Endodermal cell (in vitro differentiated cells): Measurements from ENCODE around the gene PTPN21. TPM values are rescaled to one million over a fixed set of nuclear protein-coding genes. Genes with fewer than 3 reads are reported as not detected.

Source experiments
- DNase-seq: peaks from one replicate; pipeline ENCODE4 v3.0.0-alpha.2; 2017
- H3K27ac ChIP-seq: 2 replicates; pipeline ENCODE4 v1.5.1; 2013; ENCODE audit warnings: mild to moderate bottlenecking, low read depth, low read length, moderate library complexity
- H3K27me3 ChIP-seq: 2 replicates; pipeline ENCODE4 v1.6.1; 2013; ENCODE audit warnings: mild to moderate bottlenecking, low read length, moderate library complexity; ENCODE audit not compliant: insufficient read depth, control insufficient read depth, poor library complexity, severe bottlenecking
- H3K36me3 ChIP-seq: 2 replicates; pipeline ENCODE4 v1.7.0; 2013; ENCODE audit warnings: mild to moderate bottlenecking, low read length, moderate library complexity; ENCODE audit not compliant: control insufficient read depth, insufficient read depth
- H3K4me1 ChIP-seq: one replicate; pipeline ENCODE4 v1.7.0; 2013; ENCODE audit warnings: low read length; ENCODE audit not compliant: control insufficient read depth, insufficient read depth
- H3K4me3 ChIP-seq: 2 replicates; pipeline ENCODE4 v1.5.1; 2013; ENCODE audit warnings: mild to moderate bottlenecking, low read length, moderate library complexity
- H3K9ac ChIP-seq: 2 replicates; pipeline ENCODE4 v1.6.1; 2013; ENCODE audit warnings: mild to moderate bottlenecking, low read length, moderate library complexity; ENCODE audit not compliant: poor library complexity, severe bottlenecking; ENCODE audit errors: extremely low read depth
- H3K9me3 ChIP-seq: 2 replicates; pipeline ENCODE4 v1.6.1; 2013; ENCODE audit warnings: mild to moderate bottlenecking, low read length, moderate library complexity; ENCODE audit not compliant: control insufficient read depth
- H3K27ac Mint-ChIP-seq: 2 replicates; pipeline ENCODE4 v1.8.0; 2020; ENCODE audit warnings: mixed read lengths
- H3K27me3 Mint-ChIP-seq: 2 replicates; pipeline ENCODE4 v1.8.0; 2021; ENCODE audit warnings: mild to moderate bottlenecking, mixed read lengths; ENCODE audit not compliant: insufficient read depth
- H3K36me3 Mint-ChIP-seq: 2 replicates; pipeline ENCODE4 v1.8.0; 2020; ENCODE audit warnings: low read depth, mixed read lengths
- H3K4me1 Mint-ChIP-seq: 2 replicates; pipeline ENCODE4 v1.8.0; 2020; ENCODE audit warnings: mixed read lengths
- H3K4me3 Mint-ChIP-seq: 2 replicates; pipeline ENCODE4 v1.8.0; 2020; ENCODE audit warnings: mild to moderate bottlenecking, moderate library complexity, mixed read lengths
- H3K9me3 Mint-ChIP-seq: 2 replicates; pipeline ENCODE4 v1.8.0; 2020; ENCODE audit warnings: mild to moderate bottlenecking, mixed read lengths
- WGBS, 2 experiments: methylation state at CpG; one replicate each; pipeline versions ENCODE4 v1.1.5 to v1.1.7; 2013; ENCODE audit warnings: missing lambda C conversion rate in 2 of 2, mixed read lengths in 1 of 2; ENCODE audit not compliant: insufficient coverage in 1 of 2, insufficient read length in 1 of 2; 5-methylcytosine and 5-hydroxymethylcytosine counted together
- total RNA-seq, 2 donors: library from RNA; stranded (reverse); fragmentation: NEBNext Ultra II Directional in 1 of 2; extraction: Animal tissue kit (Norgen Biotek cat#: 25700) in 1 of 2; gene quantifications; 2 replicates in 1 of 2; 3 replicates in 1 of 2; pipeline ENCODE4 v1.2.1, GENCODE V29; 2021
- TF ChIP-seq, protein P1 (sequence below): fragments of 200-600 bp; sonication (generic); conservative IDR thresholded peaks from 2 replicates; pipeline ENCODE4 v1.5.0; 2021; ENCODE audit warnings: antibody characterized with exemption, mild to moderate bottlenecking

The PTPN21 gene
- total RNA-seq, 2 donors from 2014 or later, result 23.8 to 45.5 TPM

- no peak overlapping the region for H3K27ac Mint-ChIP-seq
- no peaks in the 10 kb centered on the region for H3K4me1 Mint-ChIP-seq
- no peaks in the 10 kb centered on the region for H3K27me3 Mint-ChIP-seq
- H3K4me1 ChIP-seq, result no peaks in the 10 kb centered on the region
- peaks cover 15% of the 10 kb centered on the region for H3K9me3 Mint-ChIP-seq
- no peak overlapping the region for H3K4me3 Mint-ChIP-seq
- no peak for DNase-seq
- no peak overlapping the region for H3K4me3 ChIP-seq
- no peak overlapping the region for H3K27ac ChIP-seq
- no peaks in the 10 kb centered on the region for H3K27me3 ChIP-seq
- H3K36me3 ChIP-seq, result peaks cover 22% of the 10 kb centered on the region
- H3K36me3 Mint-ChIP-seq, result peaks cover 33% of the 10 kb centered on the region
- peaks cover 14% of the 10 kb centered on the region for H3K9me3 ChIP-seq
- H3K9ac ChIP-seq, result no peak overlapping the region
- TF ChIP-seq, protein P1, sequence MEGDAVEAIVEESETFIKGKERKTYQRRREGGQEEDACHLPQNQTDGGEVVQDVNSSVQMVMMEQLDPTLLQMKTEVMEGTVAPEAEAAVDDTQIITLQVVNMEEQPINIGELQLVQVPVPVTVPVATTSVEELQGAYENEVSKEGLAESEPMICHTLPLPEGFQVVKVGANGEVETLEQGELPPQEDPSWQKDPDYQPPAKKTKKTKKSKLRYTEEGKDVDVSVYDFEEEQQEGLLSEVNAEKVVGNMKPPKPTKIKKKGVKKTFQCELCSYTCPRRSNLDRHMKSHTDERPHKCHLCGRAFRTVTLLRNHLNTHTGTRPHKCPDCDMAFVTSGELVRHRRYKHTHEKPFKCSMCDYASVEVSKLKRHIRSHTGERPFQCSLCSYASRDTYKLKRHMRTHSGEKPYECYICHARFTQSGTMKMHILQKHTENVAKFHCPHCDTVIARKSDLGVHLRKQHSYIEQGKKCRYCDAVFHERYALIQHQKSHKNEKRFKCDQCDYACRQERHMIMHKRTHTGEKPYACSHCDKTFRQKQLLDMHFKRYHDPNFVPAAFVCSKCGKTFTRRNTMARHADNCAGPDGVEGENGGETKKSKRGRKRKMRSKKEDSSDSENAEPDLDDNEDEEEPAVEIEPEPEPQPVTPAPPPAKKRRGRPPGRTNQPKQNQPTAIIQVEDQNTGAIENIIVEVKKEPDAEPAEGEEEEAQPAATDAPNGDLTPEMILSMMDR, result no peak
Observed at GRCh38 chr14:88422047-88422446, 132.8 kb downstream of the PTPN21 start.

- Histone ChIP-seq H3K27me3 (no peaks in the 10 kb centered on the region), H3K27ac (no peak overlapping the region), H3K9ac (no peak overlapping the region), H3K9me3 (peaks cover 20% of the 10 kb centered on the region), H3K36me3 (peaks cover 25% of the 10 kb centered on the region), H3K4me3 (no peak overlapping the region), H3K4me1 (no peaks in the 10 kb centered on the region)
- H3K4me3 Mint-ChIP-seq, result no peak overlapping the region
- peaks cover 36% of the 10 kb centered on the region for H3K36me3 Mint-ChIP-seq
- TF ChIP-seq, protein P1, result no peak
- WGBS, 2 experiments, result 90 to 97% methylated on average over 3 to 4 of the region's 4 CpGs
- no peaks in the 10 kb centered on the region for H3K27me3 Mint-ChIP-seq
- H3K4me1 Mint-ChIP-seq, result no peaks in the 10 kb centered on the region
- H3K27ac Mint-ChIP-seq, result no peak overlapping the region
- DNase-seq, result no peak
- peaks cover 17% of the 10 kb centered on the region for H3K9me3 Mint-ChIP-seq
Observed at GRCh38 chr14:88421286-88421685, 133.5 kb downstream of the PTPN21 start.

DNA sequence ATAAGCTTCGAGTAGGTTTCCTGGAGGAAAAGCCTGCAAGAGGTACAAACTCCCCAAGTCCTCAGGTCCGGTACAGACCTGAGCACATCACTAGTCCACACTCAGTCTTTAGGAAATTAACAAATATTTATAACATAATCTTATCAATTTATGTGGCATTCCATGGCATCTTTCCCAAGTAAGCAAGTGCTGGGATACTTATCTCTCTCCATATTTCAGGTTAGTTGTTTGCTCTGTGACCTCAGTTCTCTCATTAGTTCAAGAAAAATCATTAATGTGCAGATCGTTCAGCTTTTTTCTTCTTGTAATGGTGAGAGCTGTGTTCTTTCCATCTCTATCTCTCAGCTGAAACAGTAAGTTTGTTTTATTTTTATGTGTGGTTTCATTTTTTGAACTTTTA lies 134.6 kb downstream of the PTPN21 start:
- no peak overlapping the region for H3K9ac ChIP-seq
- Mint-ChIP-seq H3K36me3 (peaks cover 45% of the 10 kb centered on the region), H3K4me3 (no peak overlapping the region), H3K4me1 (no peaks in the 10 kb centered on the region), H3K9me3 (peaks cover 23% of the 10 kb centered on the region), H3K27me3 (no peaks in the 10 kb centered on the region), H3K27ac (no peak overlapping the region)
- no peak overlapping the region for H3K27ac ChIP-seq
- 95 to 100% methylated on average over 1 to 3 of the region's 3 CpGs for WGBS, 2 experiments
- peaks cover 27% of the 10 kb centered on the region for H3K9me3 ChIP-seq
- no peaks in the 10 kb centered on the region for H3K27me3 ChIP-seq
- TF ChIP-seq, protein P1, result no peak
- peaks cover 34% of the 10 kb centered on the region for H3K36me3 ChIP-seq
- no peak overlapping the region for H3K4me3 ChIP-seq
- H3K4me1 ChIP-seq, result no peaks in the 10 kb centered on the region
- DNase-seq, result no peak
